Panc1 (cell line): ENCODE measurements around the gene CHST11. TPM values are rescaled to one million over a fixed set of nuclear protein-coding genes. Genes with fewer than 3 reads are reported as not detected.

Source experiments
- ATAC-seq: fragments of 200-7000 bp; cut with Tn5 transposase; 2 replicates; pipeline ENCODE4 v1.9.1; 2020; ENCODE audit warnings: mild to moderate bottlenecking, moderate library complexity
- BruUV-seq: library from RNA; stranded (reverse); fragments of 400-500 nt; replicated peaks from 2 replicates; lab custom pipeline; 2021; lab: Mats Ljungman, UMichigan
- CTCF ChIA-PET: fragments of 300-600 bp; sonication (Branson Sonifier 250); formaldehyde crosslinking; loops from one replicate; lab custom pipeline; 2022; ENCODE audit warnings: antibody characterized with exemption; lab: Charles Lee
- POLR2A ChIA-PET: fragments of 300-600 bp; sonication (Branson Sonifier 250); formaldehyde crosslinking; loops from one replicate; lab custom pipeline; 2022; ENCODE audit warnings: antibody characterized with exemption; lab: Charles Lee
- DNase-seq: peaks from one replicate; pipeline ENCODE4 v3.0.0-alpha.2; 2010; ENCODE audit warnings: low read depth, low spot score
- H3K27ac ChIP-seq: 2 replicates; pipeline ENCODE4 v1.5.1; 2011; ENCODE audit warnings: mild to moderate bottlenecking, low read length, inconsistent platforms
- H3K27me3 ChIP-seq: fragments of 200-500 bp; sonication (Bioruptor generic); 2 replicates; pipeline ENCODE4 v1.6.0; 2014; ENCODE audit warnings: low read length, inconsistent platforms; ENCODE audit not compliant: control insufficient read depth, insufficient read depth
- H3K36me3 ChIP-seq: fragments of 200-500 bp; sonication (Bioruptor generic); 2 replicates; pipeline ENCODE4 v1.5.1; 2014; ENCODE audit warnings: inconsistent platforms, mild to moderate bottlenecking, low read length, moderate library complexity; ENCODE audit not compliant: control insufficient read depth, insufficient read depth
- H3K4me1 ChIP-seq: 2 replicates; pipeline ENCODE4 v1.5.1; 2011; ENCODE audit warnings: inconsistent platforms, mild to moderate bottlenecking, low read length, moderate library complexity; ENCODE audit not compliant: control insufficient read depth, insufficient read depth
- H3K4me3 ChIP-seq, 2 experiments: 2 replicates each; pipeline ENCODE4 v1.5.1; 2011 to 2012; ENCODE audit warnings: low read depth in 2 of 2, low read length in 2 of 2, mild to moderate bottlenecking in 2 of 2, inconsistent platforms in 1 of 2, moderate library complexity in 1 of 2
- H3K9me3 ChIP-seq: fragments of 200-500 bp; sonication (Bioruptor generic); 2 replicates; pipeline ENCODE4 v1.5.1; 2014; ENCODE audit warnings: low read depth, mild to moderate bottlenecking, inconsistent platforms, low read length, moderate library complexity; ENCODE audit not compliant: control insufficient read depth, insufficient read depth
- CTCF ChIP-seq: fragments of 450-650 bp; IDR thresholded peaks from 2 replicates; pipeline ENCODE4 v1.5.1; 2017; ENCODE audit warnings: mild to moderate bottlenecking
- POLR2AphosphoS5 ChIP-seq: IDR thresholded peaks from 2 replicates; pipeline ENCODE4 v1.6.1; 2012; ENCODE audit warnings: mild to moderate bottlenecking, low read depth, low read length, moderate library complexity
- REST ChIP-seq, 2 experiments: IDR thresholded peaks; 2 replicates each; pipeline ENCODE4 v1.6.1; 2011 to 2012; ENCODE audit warnings: low read depth in 2 of 2, control low read depth in 1 of 2, low read length in 1 of 2, mild to moderate bottlenecking in 1 of 2, moderate library complexity in 1 of 2; ENCODE audit not compliant: insufficient read depth in 1 of 2
- SIN3A ChIP-seq: IDR thresholded peaks from 2 replicates; pipeline ENCODE4 v1.6.1; 2012; ENCODE audit warnings: low read depth, mild to moderate bottlenecking, low read length, moderate library complexity, borderline replicate concordance; ENCODE audit not compliant: insufficient read depth
- TCF7L2 ChIP-seq: IDR thresholded peaks from 2 replicates; pipeline ENCODE4 v1.6.1; 2011; ENCODE audit warnings: mild to moderate bottlenecking, low read depth, low read length, inconsistent platforms
- in situ Hi-C: cut with HindIII; loops from 2 replicates; pipeline ENCODE4 v1.10.0; 2016; ENCODE audit warnings: low sequenced_read_pairs, low pct_unique_long_range_greater_than_20kb
- intact Hi-C: fragments of 100-400 bp; cut with micrococcal nuclease; formaldehyde crosslinking; loops from one replicate; pipeline ENCODE4 v1.10.0; 2022; ENCODE audit not compliant: unreplicated experiment
- total RNA-seq: library from RNA; stranded (reverse); gene quantifications from one replicate; pipeline ENCODE4 v1.2.1, GENCODE V29; 2021; ENCODE audit not compliant: unreplicated experiment

The CHST11 gene
- total RNA-seq, 1 experiment from 2014 or later = 11.4 TPM

GRCh38 chr12:104630230-104630670 is 173.5 kb downstream of the CHST11 start:
- TF ChIP-seq SIN3A (no peak), CTCF (no peak), REST (IDR thresholded peaks at IDR 0.05; ENCODE audit: insufficient read depth in 1 of 2, low read depth in 2 of 2, low read length in 1 of 2) (no peak), POLR2AphosphoS5 (no peak), TCF7L2 (no peak)
- intact Hi-C loops (no loop called here), in situ Hi-C loops (no loop called here)
- no peaks in the 10 kb centered on the region for H3K36me3 ChIP-seq
- DNase-seq (no peak), ATAC-seq (no peak)
- no peaks in the 10 kb centered on the region for H3K27me3 ChIP-seq
- no TSS peak for BruUV-seq
- CTCF ChIA-PET = no interaction called here
- no peaks in the 10 kb centered on the region for H3K9me3 ChIP-seq
- H3K4me3 ChIP-seq = no peak overlapping the region
- no peak overlapping the region for H3K27ac ChIP-seq
- no peaks in the 10 kb centered on the region for H3K4me1 ChIP-seq
- POLR2A ChIA-PET = no interaction called here

GRCh38 chr12:104631867-104632266 is 175.1 kb downstream of the CHST11 start:
- in situ Hi-C loops (no loop called here), intact Hi-C loops (no loop called here)
- TF ChIP-seq TCF7L2 (no peak), CTCF (no peak), SIN3A (no peak), POLR2AphosphoS5 (no peak), REST (IDR thresholded peaks at IDR 0.05; ENCODE audit: insufficient read depth in 1 of 2, low read depth in 2 of 2, low read length in 1 of 2) (no peak)
- DNase-seq (no peak), ATAC-seq (no peak; the same call in 1 of the 2 replicates)
- Histone ChIP-seq H3K4me1 (no peaks in the 10 kb centered on the region), H3K4me3 (no peak overlapping the region), H3K27ac (no peak overlapping the region), H3K27me3 (no peaks in the 10 kb centered on the region), H3K9me3 (no peaks in the 10 kb centered on the region), H3K36me3 (no peaks in the 10 kb centered on the region)
- BruUV-seq = no TSS peak
- POLR2A ChIA-PET = no interaction called here
- CTCF ChIA-PET = no interaction called here
